Neural progenitor cell (in vitro differentiated cells): Measurements from ENCODE around the gene ARHGAP23. TPM values are rescaled to one million over a fixed set of nuclear protein-coding genes. Genes with fewer than 3 reads are reported as not detected.
A peak's percentile ranks its signal among the peaks of the same experiment; 100 is the strongest.

ENCODE experiments used
- DNase-seq: peaks from one replicate; pipeline ENCODE4 v3.0.0-alpha.2; 2016; ENCODE audit warnings: low spot score
- H2AFZ ChIP-seq: fragments of 200-600 bp; sonication (generic); replicated peaks from 2 replicates; pipeline ENCODE4 v1.6.1; 2016; ENCODE audit warnings: antibody characterized with exemption
- H3F3A ChIP-seq: fragments of 200-600 bp; sonication (generic); 2 replicates; pipeline ENCODE4 v1.6.1; 2016; ENCODE audit warnings: antibody characterized with exemption, low read depth
- H3K27ac ChIP-seq: fragments of 200-600 bp; sonication (generic); 2 replicates; pipeline ENCODE4 v1.5.1; 2016; ENCODE audit warnings: mild to moderate bottlenecking
- H3K27me3 ChIP-seq: fragments of 200-600 bp; sonication (generic); 2 replicates; pipeline ENCODE4 v1.6.1; 2016; ENCODE audit warnings: mild to moderate bottlenecking, moderate library complexity
- H3K36me3 ChIP-seq: fragments of 200-600 bp; sonication (generic); 2 replicates; pipeline ENCODE4 v1.5.1; 2016
- H3K4me1 ChIP-seq: fragments of 200-600 bp; sonication (generic); 2 replicates; pipeline ENCODE4 v1.6.1; 2016; ENCODE audit warnings: mixed run types
- H3K4me2 ChIP-seq: fragments of 200-600 bp; sonication (generic); 2 replicates; pipeline ENCODE4 v1.6.1; 2016
- H3K4me3 ChIP-seq: fragments of 200-600 bp; sonication (generic); 2 replicates; pipeline ENCODE4 v1.5.1; 2016
- H3K79me2 ChIP-seq: fragments of 200-600 bp; sonication (generic); 2 replicates; pipeline ENCODE4 v1.6.1; 2016; ENCODE audit warnings: low read depth
- H3K9ac ChIP-seq: fragments of 200-600 bp; sonication (generic); 2 replicates; pipeline ENCODE4 v1.6.1; 2016
- H3K9me3 ChIP-seq: fragments of 200-600 bp; sonication (generic); 2 replicates; pipeline ENCODE4 v1.5.1; 2016; ENCODE audit warnings: low read depth
- H4K20me1 ChIP-seq: fragments of 200-600 bp; sonication (generic); 2 replicates; pipeline ENCODE4 v1.6.1; 2016; ENCODE audit warnings: low read depth
- H3K27ac Mint-ChIP-seq: 3 replicates; pipeline ENCODE4 v1.8.0; 2021; ENCODE audit warnings: mixed read lengths
- H3K27me3 Mint-ChIP-seq: 2 replicates; pipeline ENCODE4 v1.8.0; 2022; ENCODE audit warnings: low read depth, mild to moderate bottlenecking, inconsistent platforms, moderate library complexity, mixed read lengths; ENCODE audit not compliant: insufficient read depth
- H3K36me3 Mint-ChIP-seq: 3 replicates; pipeline ENCODE4 v1.8.0; 2021; ENCODE audit warnings: mixed read lengths
- H3K4me1 Mint-ChIP-seq: 3 replicates; pipeline ENCODE4 v1.8.0; 2021; ENCODE audit warnings: mixed read lengths
- H3K4me3 Mint-ChIP-seq: 3 replicates; pipeline ENCODE4 v1.8.0; 2021; ENCODE audit warnings: mild to moderate bottlenecking, moderate library complexity, mixed read lengths
- H3K9me3 Mint-ChIP-seq: 3 replicates; pipeline ENCODE4 v1.8.0; 2020; ENCODE audit warnings: mixed read lengths
- CTCF ChIP-seq: fragments of 200-600 bp; sonication (generic); IDR thresholded peaks from 2 replicates; pipeline ENCODE4 v1.5.1; 2017; ENCODE audit warnings: antibody characterized with exemption, mild to moderate bottlenecking
- EZH2 ChIP-seq: fragments of 200-600 bp; sonication (generic); IDR thresholded peaks from 2 replicates; pipeline ENCODE4 v1.6.1; 2017; ENCODE audit warnings: antibody characterized with exemption, mild to moderate bottlenecking, moderate library complexity
- EZH2phosphoT487 ChIP-seq: fragments of 200-600 bp; sonication (generic); IDR thresholded peaks from 2 replicates; pipeline ENCODE4 v1.6.1; 2017; ENCODE audit warnings: antibody characterized with exemption
- total RNA-seq: library from RNA; depleted of rRNA; stranded (reverse); fragments of >200 nt; gene quantifications from 2 replicates; pipeline ENCODE4 v1.2.3, GENCODE V29; 2015; ENCODE audit warnings: low replicate concordance

Gene ARHGAP23
- total RNA-seq, 1 donor from 2014 or later = 6.1 TPM

DNA sequence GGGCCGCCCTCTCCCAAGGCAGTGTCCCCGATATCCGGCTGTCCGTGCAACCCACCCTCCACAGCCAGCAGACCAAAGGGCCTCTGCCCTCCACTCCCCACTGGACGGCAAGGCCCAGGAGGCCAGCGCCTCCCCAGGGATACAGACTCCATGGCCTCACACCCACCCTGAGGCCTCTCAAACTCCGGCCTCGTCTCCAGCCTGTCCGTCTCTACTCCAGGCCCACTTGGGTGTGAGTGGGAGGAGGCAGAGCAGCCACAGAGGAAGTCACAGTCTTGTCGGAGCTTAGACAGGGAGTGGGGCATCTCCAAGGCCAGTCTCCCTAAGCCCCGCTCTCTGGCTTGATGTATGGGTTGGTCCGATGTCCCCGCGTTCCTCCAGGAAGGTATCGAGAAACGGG, 104.2 kb downstream of the ARHGAP23 start:
- Histone ChIP-seq H3K4me3 (no peak overlapping the region), H2AFZ (no peak overlapping the region), H3K36me3 (no peaks in the 10 kb centered on the region), H4K20me1 (no peaks in the 10 kb centered on the region), H3K4me2 (peak overlapping the region; percentile 55), H3K9me3 (no peaks in the 10 kb centered on the region), H3K9ac (no peak overlapping the region), H3K79me2 (no peaks in the 10 kb centered on the region), H3F3A (peaks cover 46% of the 10 kb centered on the region), H3K4me1 (peaks cover 61% of the 10 kb centered on the region), H3K27me3 (no peaks in the 10 kb centered on the region), H3K27ac (peak overlapping the region; percentile 85)
- DNase-seq = no peak
- Mint-ChIP-seq H3K9me3 (no peaks in the 10 kb centered on the region), H3K27me3 (peaks cover 19% of the 10 kb centered on the region), H3K36me3 (peaks cover 2% of the 10 kb centered on the region), H3K4me1 (peaks cover 64% of the 10 kb centered on the region), H3K4me3 (no peak overlapping the region), H3K27ac (peak overlapping the region; percentile 25)
- TF ChIP-seq EZH2phosphoT487 (no peak), EZH2 (no peak), CTCF (no peak)

DNA sequence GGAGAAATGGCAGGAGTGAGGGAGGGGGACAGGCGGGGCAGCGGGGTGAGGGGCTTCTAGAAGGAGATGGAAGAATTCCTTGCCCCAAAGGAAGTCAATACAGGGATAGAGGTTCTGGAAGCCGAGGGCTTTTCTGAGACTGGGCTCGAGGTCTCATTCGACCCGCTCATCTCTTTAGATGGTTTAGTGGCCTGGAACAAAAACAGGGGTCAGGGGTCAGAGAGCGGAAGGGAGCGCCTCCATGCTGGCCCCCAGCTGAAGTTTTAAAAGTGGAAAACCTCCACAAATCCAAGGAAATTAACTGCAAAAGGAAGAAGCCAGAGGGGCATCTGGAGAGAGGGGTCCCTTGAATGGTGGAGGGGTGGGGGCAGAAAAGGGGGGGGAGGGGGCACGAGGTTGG, 105.0 kb downstream of the ARHGAP23 start:
- Histone ChIP-seq H3K27ac (peak overlapping the region; percentile 85), H3F3A (peaks cover 44% of the 10 kb centered on the region), H3K4me3 (no peak overlapping the region), H3K9ac (no peak overlapping the region), H3K9me3 (no peaks in the 10 kb centered on the region), H2AFZ (no peak overlapping the region), H3K27me3 (no peaks in the 10 kb centered on the region), H3K4me1 (peaks cover 61% of the 10 kb centered on the region), H3K4me2 (peak overlapping the region; percentile 55), H3K36me3 (no peaks in the 10 kb centered on the region), H4K20me1 (no peaks in the 10 kb centered on the region), H3K79me2 (no peaks in the 10 kb centered on the region)
- Mint-ChIP-seq H3K9me3 (no peaks in the 10 kb centered on the region), H3K4me1 (peaks cover 59% of the 10 kb centered on the region), H3K4me3 (peak overlapping the region; percentile 68), H3K36me3 (peaks cover 2% of the 10 kb centered on the region), H3K27ac (peak overlapping the region; percentile 92), H3K27me3 (peaks cover 13% of the 10 kb centered on the region)
- peak; percentile 88 for DNase-seq
- no peak for TF ChIP-seq CTCF
- no peak for TF ChIP-seq EZH2phosphoT487
- no peak for TF ChIP-seq EZH2

DNA sequence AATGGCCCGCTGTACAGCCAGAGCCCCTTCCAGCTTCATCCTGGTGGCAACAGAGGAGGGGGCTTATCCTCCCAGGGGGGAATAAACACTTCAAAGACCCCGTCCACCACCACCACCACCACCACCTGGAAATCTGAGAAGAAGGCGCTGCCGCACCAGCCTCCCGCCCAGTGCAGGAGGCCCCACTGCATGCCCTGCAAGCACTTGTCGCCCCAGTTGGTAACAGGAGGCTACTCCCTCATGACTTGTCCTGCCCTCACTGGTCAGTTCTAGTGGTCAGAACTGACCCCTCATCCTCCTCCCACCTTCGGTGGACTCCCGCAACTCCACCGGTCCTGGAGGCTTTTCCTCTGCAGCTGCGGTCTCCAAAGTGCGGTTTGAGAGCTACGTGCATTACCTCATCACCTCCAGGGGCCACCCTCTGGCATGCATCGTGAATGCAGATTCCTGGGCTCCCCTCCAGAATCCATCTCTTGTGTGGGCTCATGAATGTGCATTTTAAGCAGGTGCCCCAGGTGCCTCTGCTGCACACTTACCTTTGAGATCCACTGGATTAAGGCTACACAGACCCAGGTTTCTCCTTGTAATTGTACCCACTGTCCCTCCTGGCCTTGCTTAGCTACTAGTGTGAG, 105.7 kb downstream of the ARHGAP23 start:
- Histone ChIP-seq H3K27ac (peak overlapping the region; percentile 85), H4K20me1 (no peaks in the 10 kb centered on the region), H3K79me2 (no peaks in the 10 kb centered on the region), H3K9ac (no peak overlapping the region), H3K4me3 (no peak overlapping the region), H3K4me1 (peaks cover 61% of the 10 kb centered on the region), H2AFZ (no peak overlapping the region), H3F3A (peaks cover 42% of the 10 kb centered on the region), H3K9me3 (no peaks in the 10 kb centered on the region), H3K4me2 (peak overlapping the region; percentile 55), H3K36me3 (no peaks in the 10 kb centered on the region), H3K27me3 (no peaks in the 10 kb centered on the region)
- peak; percentile 51 for DNase-seq
- Mint-ChIP-seq H3K27me3 (peaks cover 10% of the 10 kb centered on the region), H3K4me3 (peak overlapping the region; percentile 50), H3K9me3 (no peaks in the 10 kb centered on the region), H3K27ac (peak overlapping the region; percentile 92), H3K36me3 (peaks cover 2% of the 10 kb centered on the region), H3K4me1 (peaks cover 55% of the 10 kb centered on the region)
- TF ChIP-seq CTCF (no peak), EZH2 (no peak), EZH2phosphoT487 (no peak)
